ENCODE measurements around the gene SLC8A3. TPM values are rescaled to one million over a fixed set of nuclear protein-coding genes. Genes with fewer than 3 reads are reported as not detected.

SLC8A3 gene
- polyA plus RNA-seq, 2 of the 4 experiments (the other 2 are of a cell fraction), result not detected

- no peak overlapping the region for H3K27ac ChIP-seq
- CTCF ChIA-PET, result interaction anchor here (1.3 to 1.4 kb wide), 2 partner anchors 9 to 13 kb away, joined by 3 to 5 read pairs; no protein-coding TSS in a partner anchor
- TF ChIP-seq MAFK (IDR thresholded peaks at IDR 0.05; ENCODE audit: partially characterized antibody) (peak; percentile 59), RAD21 (conservative IDR thresholded peaks at IDR 0.05 in 1 of 2, IDR thresholded peaks at IDR 0.05 in 1 of 2) (no peak)
- H3K4me3 ChIP-seq, result no peak overlapping the region
- H3K4me1 ChIP-seq, result no peaks in the 10 kb centered on the region
- no peaks in the 10 kb centered on the region for H3K9me3 ChIP-seq
- ATAC-seq (no peak), DNase-seq (ENCODE audit: low read depth in 1 of 2, low spot score in 1 of 2) (no peak), FAIRE-seq (no peak)
- H3K4me2 ChIP-seq, result no peak overlapping the region
- 0% methylated on average over 2 of the region's 2 CpGs for WGBS (ENCODE audit: missing lambda C conversion rate)
- POLR2A ChIA-PET, result no interaction called here
Measured at GRCh38 chr14:70133461-70133860, 55.3 kb downstream of the SLC8A3 start.

- Histone ChIP-seq H3K27ac (no peak overlapping the region), H3K4me3 (no peak overlapping the region), H3K9me3 (no peaks in the 10 kb centered on the region), H3K4me2 (no peak overlapping the region), H3K4me1 (no peaks in the 10 kb centered on the region)
- FAIRE-seq (no peak), DNase-seq (ENCODE audit: low read depth in 1 of 2, low spot score in 1 of 2) (no peak), ATAC-seq (no peak)
- TF ChIP-seq KDM5A (IDR thresholded peaks at IDR 0.05) (no peak), ELK1 (IDR thresholded peaks at IDR 0.05; ENCODE audit: low read depth, low read length) (no peak), ZNF302 (CRISPR knock-in tag; IDR thresholded peaks at IDR 0.05) (no peak), ZSCAN20 (CRISPR knock-in tag; IDR thresholded peaks at IDR 0.05) (no peak), RAD21 (conservative IDR thresholded peaks at IDR 0.05 in 1 of 2, IDR thresholded peaks at IDR 0.05 in 1 of 2) (no peak), REST (IDR thresholded peaks at IDR 0.05) (no peak), BCL3 (IDR thresholded peaks at IDR 0.05) (no peak), ESRRA (IDR thresholded peaks at IDR 0.05; ENCODE audit: borderline replicate concordance, low read length) (no peak), NPAS2 (CRISPR knock-in tag; IDR thresholded peaks at IDR 0.05; ENCODE audit: borderline replicate concordance) (no peak), POLR2AphosphoS2 (conservative IDR thresholded peaks at IDR 0.05; ENCODE audit: low read length) (no peak), CTCF (IDR thresholded peaks at IDR 0.05) (no peak)
- POLR2A ChIA-PET, result no interaction called here
- CTCF ChIA-PET, result interaction anchor here (0.7 kb wide), 1 partner anchor 12 kb away, joined by 3 read pairs; no protein-coding TSS in a partner anchor
- 40% methylated on average over 1 of the region's 1 CpG for WGBS (ENCODE audit: missing lambda C conversion rate)
Measured at GRCh38 chr14:70130482-70130881, 58.3 kb downstream of the SLC8A3 start.

- ChIA-PET CTCF (no interaction called here), POLR2A (no interaction called here)
- WGBS (ENCODE audit: missing lambda C conversion rate), result 18% methylated on average over 7 of the region's 7 CpGs
- H3K4me3 ChIP-seq, result no peak overlapping the region
- DNase-seq (ENCODE audit: low read depth in 1 of 2, low spot score in 1 of 2) (no peak), FAIRE-seq (no peak), ATAC-seq (no peak)
- H3K27ac ChIP-seq, result no peak overlapping the region
- no peak for TF ChIP-seq NFE2L2 (conservative IDR thresholded peaks at IDR 0.05; ENCODE audit: low read length)
- TF ChIP-seq TFCP2L1 (CRISPR knock-in tag; IDR thresholded peaks at IDR 0.05), result no peak
- no peak for TF ChIP-seq HMGXB4 (CRISPR knock-in tag; IDR thresholded peaks at IDR 0.05; ENCODE audit: borderline replicate concordance)
- TF ChIP-seq E2F6 (IDR thresholded peaks at IDR 0.05; ENCODE audit: borderline replicate concordance, low read depth), result no peak
- TF ChIP-seq MAZ (IDR thresholded peaks at IDR 0.05; ENCODE audit: borderline replicate concordance, low read depth, low read length), result no peak
- TF ChIP-seq JUNB (IDR thresholded peaks at IDR 0.05), result no peak
- no peak for TF ChIP-seq USF2 (IDR thresholded peaks at IDR 0.05)
- no peak for TF ChIP-seq FOSL2 (IDR thresholded peaks at IDR 0.05)
- no peak for TF ChIP-seq FOSL2 (CRISPR knock-in tag; IDR thresholded peaks at IDR 0.05)
- no peaks in the 10 kb centered on the region for H3K9me3 ChIP-seq
- H3K4me1 ChIP-seq, result no peaks in the 10 kb centered on the region
- H3K4me2 ChIP-seq, result no peak overlapping the region
Measured at GRCh38 chr14:70127186-70127585, 61.6 kb downstream of the SLC8A3 start.
